Neutrophil (primary cell): Measurements from ENCODE around the gene MMADHC.
A peak's percentile ranks its signal among the peaks of the same experiment; 100 is the strongest.

Source experiments
- H3K27ac ChIP-seq: fragments of 200-600 bp; sonication (generic); 2 replicates; pipeline ENCODE4 v1.5.1; 2016; ENCODE audit warnings: mild to moderate bottlenecking, moderate library complexity
- H3K27me3 ChIP-seq: fragments of 200-600 bp; sonication (generic); 2 replicates; pipeline ENCODE4 v1.6.0; 2016; ENCODE audit warnings: mild to moderate bottlenecking
- H3K36me3 ChIP-seq: fragments of 200-600 bp; sonication (generic); 2 replicates; pipeline ENCODE4 v1.5.1; 2017
- H3K4me1 ChIP-seq, 2 experiments: fragments of 200-600 bp in 1 of 2; sonication (generic) in 1 of 2; 1 replicate in 1 of 2; 2 replicates in 1 of 2; pipeline versions ENCODE4 v1.5.1 to v1.6.1; 2013 to 2016; ENCODE audit warnings: low read depth in 1 of 2, low read length in 1 of 2, mild to moderate bottlenecking in 1 of 2, moderate library complexity in 1 of 2; ENCODE audit not compliant: control insufficient read depth in 1 of 2, insufficient read depth in 1 of 2
- H3K4me3 ChIP-seq, 2 experiments: fragments of 200-600 bp in 1 of 2; sonication (generic) in 1 of 2; 1 replicate in 1 of 2; 2 replicates in 1 of 2; pipeline ENCODE4 v1.5.1; 2013 to 2016; ENCODE audit warnings: low read depth in 1 of 2, low read length in 1 of 2, mild to moderate bottlenecking in 1 of 2, moderate library complexity in 1 of 2
- H3K9me3 ChIP-seq: fragments of 200-600 bp; sonication (generic); 2 replicates; pipeline ENCODE4 v1.5.1; 2016
- TF ChIP-seq, protein P1 (sequence below): fragments of 200-600 bp; sonication (generic); IDR thresholded peaks from 2 replicates; pipeline ENCODE4 v1.5.1; 2016; ENCODE audit warnings: antibody characterized with exemption

Gene MMADHC

DNA sequence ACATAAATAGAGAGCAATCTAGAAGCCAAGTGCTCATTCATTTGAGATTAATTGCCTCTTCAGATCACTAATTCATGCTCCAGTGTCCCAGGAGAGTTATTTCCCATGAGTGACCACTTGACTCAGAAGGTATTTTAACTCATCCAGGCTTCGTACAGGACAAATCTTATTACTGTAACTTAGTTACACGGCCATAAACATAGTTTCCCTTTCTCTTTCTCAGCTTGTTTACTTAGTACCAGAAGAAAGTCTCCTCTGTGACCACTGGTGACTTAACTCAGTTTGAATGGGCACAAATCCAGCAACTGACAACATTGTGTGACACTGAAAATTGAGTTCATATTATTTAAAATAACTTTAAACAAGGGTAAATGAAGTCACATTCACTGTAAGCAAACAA lies 25.3 kb downstream of the MMADHC start:
- H3K27me3 ChIP-seq, result no peaks in the 10 kb centered on the region
- H3K4me3 ChIP-seq, result no peak overlapping the region
- peaks cover 10 to 20% of the 10 kb centered on the region in 2 experiments for H3K4me1 ChIP-seq
- no peaks in the 10 kb centered on the region for H3K9me3 ChIP-seq
- H3K36me3 ChIP-seq, result peaks cover 17% of the 10 kb centered on the region
- TF ChIP-seq, protein P1, sequence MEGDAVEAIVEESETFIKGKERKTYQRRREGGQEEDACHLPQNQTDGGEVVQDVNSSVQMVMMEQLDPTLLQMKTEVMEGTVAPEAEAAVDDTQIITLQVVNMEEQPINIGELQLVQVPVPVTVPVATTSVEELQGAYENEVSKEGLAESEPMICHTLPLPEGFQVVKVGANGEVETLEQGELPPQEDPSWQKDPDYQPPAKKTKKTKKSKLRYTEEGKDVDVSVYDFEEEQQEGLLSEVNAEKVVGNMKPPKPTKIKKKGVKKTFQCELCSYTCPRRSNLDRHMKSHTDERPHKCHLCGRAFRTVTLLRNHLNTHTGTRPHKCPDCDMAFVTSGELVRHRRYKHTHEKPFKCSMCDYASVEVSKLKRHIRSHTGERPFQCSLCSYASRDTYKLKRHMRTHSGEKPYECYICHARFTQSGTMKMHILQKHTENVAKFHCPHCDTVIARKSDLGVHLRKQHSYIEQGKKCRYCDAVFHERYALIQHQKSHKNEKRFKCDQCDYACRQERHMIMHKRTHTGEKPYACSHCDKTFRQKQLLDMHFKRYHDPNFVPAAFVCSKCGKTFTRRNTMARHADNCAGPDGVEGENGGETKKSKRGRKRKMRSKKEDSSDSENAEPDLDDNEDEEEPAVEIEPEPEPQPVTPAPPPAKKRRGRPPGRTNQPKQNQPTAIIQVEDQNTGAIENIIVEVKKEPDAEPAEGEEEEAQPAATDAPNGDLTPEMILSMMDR, result no peak
- H3K27ac ChIP-seq, result no peak overlapping the region

DNA sequence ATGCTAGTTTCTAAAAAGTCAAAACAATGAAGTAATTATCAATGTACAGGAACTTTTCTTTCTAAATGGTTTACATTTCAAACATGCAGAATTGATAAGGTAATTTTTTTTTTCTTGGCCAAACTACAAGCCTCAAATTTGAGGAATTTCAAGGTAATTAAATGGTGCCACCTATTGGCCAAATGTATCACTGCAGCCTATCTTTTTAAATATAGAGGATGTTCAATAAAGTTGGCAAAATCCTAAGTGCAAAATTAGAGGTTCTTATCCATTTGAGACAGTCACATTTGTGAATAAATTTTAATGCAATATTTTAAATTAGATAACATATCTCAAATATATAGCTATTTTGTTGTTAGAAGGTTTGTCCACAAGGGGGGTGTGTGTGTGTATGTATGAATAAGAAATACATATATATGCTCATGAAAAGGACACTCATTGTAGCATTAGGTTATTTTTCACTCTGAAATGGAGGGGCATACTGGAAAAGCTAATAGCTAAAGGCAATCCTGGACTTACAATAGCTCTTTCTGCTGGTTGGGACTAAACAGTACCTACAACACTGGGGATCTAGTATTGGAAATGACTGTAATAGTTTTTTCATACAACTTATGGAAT lies 26.2 kb downstream of the MMADHC start:
- H3K4me1 ChIP-seq, result peaks cover 5 to 11% of the 10 kb centered on the region in 2 experiments
- no peak overlapping the region for H3K4me3 ChIP-seq
- TF ChIP-seq, protein P1, result peak; percentile 89
- no peak overlapping the region for H3K27ac ChIP-seq
- H3K9me3 ChIP-seq, result no peaks in the 10 kb centered on the region
- no peaks in the 10 kb centered on the region for H3K27me3 ChIP-seq
- H3K36me3 ChIP-seq, result peaks cover 12% of the 10 kb centered on the region

DNA sequence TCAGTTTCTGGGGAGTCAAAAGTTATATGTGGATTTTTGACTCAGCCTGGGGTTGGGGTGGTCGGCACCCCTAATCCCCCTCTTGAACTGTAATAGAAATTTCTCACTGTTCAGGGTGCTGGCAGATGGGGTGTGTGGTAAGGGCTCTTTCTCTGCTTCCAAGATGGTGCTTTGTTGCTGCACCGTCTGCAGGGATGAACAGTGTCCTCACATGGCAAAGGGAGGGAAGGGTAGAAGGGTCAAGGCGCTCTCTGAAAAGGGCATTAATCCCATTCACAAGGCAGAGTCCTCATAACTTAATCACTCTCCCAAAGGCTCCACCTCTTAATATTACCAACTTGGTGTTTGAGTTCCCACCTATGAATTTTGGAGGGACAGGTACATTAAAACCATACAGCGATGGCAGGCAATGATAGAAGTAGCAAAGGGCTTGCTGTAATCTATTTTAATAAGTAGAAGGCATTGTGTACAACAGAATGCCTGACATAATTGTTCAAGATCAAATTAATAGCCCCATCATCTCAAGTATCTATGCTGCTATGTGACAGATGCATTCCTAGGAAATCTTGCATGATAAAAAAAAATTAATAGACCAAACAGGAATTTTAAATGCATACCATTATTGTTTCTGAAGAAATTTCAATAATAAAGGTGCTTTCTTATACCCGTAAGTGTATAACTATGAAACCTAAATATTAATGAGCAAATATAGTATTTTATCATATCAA lies 28.1 kb downstream of the MMADHC start:
- Histone ChIP-seq H3K27me3 (peaks cover 4% of the 10 kb centered on the region), H3K9me3 (no peaks in the 10 kb centered on the region), H3K36me3 (no peaks in the 10 kb centered on the region), H3K4me1 (peaks cover 5 to 10% of the 10 kb centered on the region in 2 experiments), H3K4me3 (no peak overlapping the region), H3K27ac (no peak overlapping the region)
- TF ChIP-seq, protein P1, result no peak

DNA sequence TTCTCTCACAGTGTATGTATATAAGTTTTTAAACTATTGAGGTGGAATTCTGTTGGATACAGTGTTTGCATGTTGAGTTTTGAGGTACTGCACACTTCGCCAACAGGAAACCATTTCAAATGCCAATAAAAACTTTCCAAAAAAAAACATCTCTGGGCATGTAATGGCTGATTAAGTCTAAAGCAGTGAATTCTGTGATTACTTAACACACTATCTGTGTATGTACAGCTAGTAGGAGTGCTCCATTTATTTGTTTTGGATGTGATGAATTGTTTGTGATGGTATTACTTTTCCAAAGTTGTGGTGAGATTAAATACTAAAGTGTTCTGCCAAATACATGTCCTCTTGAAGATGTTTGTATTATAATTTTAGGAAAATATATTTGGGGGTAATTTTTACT lies 31.1 kb downstream of the MMADHC start:
- no peak overlapping the region for H3K27ac ChIP-seq
- H3K27me3 ChIP-seq, result peaks cover 19% of the 10 kb centered on the region
- no peaks in the 10 kb centered on the region for H3K4me1 ChIP-seq
- no peaks in the 10 kb centered on the region for H3K9me3 ChIP-seq
- no peaks in the 10 kb centered on the region for H3K36me3 ChIP-seq
- TF ChIP-seq, protein P1, result no peak
- H3K4me3 ChIP-seq, result no peak overlapping the region

DNA sequence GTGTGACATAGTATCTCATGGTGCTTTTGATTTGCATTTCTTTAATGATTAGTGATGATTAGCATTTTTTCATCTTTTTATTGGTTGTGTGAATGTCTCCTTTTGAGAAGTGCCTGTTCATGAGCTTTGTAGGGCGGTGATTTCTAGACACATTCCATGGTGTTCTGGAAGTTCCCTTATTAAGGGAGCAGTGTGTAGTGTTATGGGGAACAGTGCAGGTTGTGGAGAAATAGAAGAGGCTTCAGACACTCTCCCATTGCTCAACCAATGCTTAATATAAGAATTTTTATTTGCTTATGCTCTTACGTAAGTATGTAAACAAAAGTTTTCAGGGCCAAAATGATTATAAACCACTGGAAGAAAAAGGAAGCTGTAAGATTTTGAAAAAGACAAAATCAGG lies 34.7 kb downstream of the MMADHC start:
- no peak overlapping the region for H3K27ac ChIP-seq
- H3K36me3 ChIP-seq, result no peaks in the 10 kb centered on the region
- no peaks in the 10 kb centered on the region for H3K4me1 ChIP-seq
- TF ChIP-seq, protein P1, result no peak
- peaks cover 19% of the 10 kb centered on the region for H3K27me3 ChIP-seq
- H3K4me3 ChIP-seq, result no peak overlapping the region
- no peaks in the 10 kb centered on the region for H3K9me3 ChIP-seq
